ENCODE results near the gene LARP4B. TPM values are rescaled to one million over a fixed set of nuclear protein-coding genes. Genes with fewer than 3 reads are reported as not detected.

LARP4B gene
- total RNA-seq, 3 donors from 2014 or later: 97.5 to 155 (median 116) TPM

- Histone ChIP-seq H3K4me3 (no peak overlapping the region), H3K9me3 (no peaks in the 10 kb centered on the region), H3K4me1 (ENCODE audit: low read depth) (no peaks in the 10 kb centered on the region), H3K36me3 (ENCODE audit: low read depth) (no peaks in the 10 kb centered on the region)
- DNase-seq (no peak), ATAC-seq (no peak)
- intact Hi-C loops (cut with DNase I, micrococcal nuclease): no loop called here
- TF ChIP-seq CTCF (IDR thresholded peaks at IDR 0.05): no peak
These were observed 90.0 kb downstream of the LARP4B start for GRCh38 chr10:841535-841934.

- Histone ChIP-seq H3K4me3 (no peak overlapping the region), H3K36me3 (ENCODE audit: low read depth) (no peaks in the 10 kb centered on the region), H3K9me3 (no peaks in the 10 kb centered on the region), H3K4me1 (ENCODE audit: low read depth) (no peaks in the 10 kb centered on the region)
- ATAC-seq (no peak), DNase-seq (no peak)
- no peak for TF ChIP-seq CTCF (IDR thresholded peaks at IDR 0.05)
- intact Hi-C loops (cut with DNase I, micrococcal nuclease): no loop called here
These were observed 91.8 kb downstream of the LARP4B start for GRCh38 chr10:839550-840205.

GRCh38 chr10:836782-837181 lies 94.7 kb downstream of the LARP4B start:
- H3K36me3 ChIP-seq (ENCODE audit: low read depth): no peaks in the 10 kb centered on the region

GRCh38 chr10:834493-834892 lies 97.0 kb downstream of the LARP4B start:
- no peak for ATAC-seq
- Histone ChIP-seq H3K4me1 (ENCODE audit: low read depth) (no peaks in the 10 kb centered on the region), H3K36me3 (ENCODE audit: low read depth) (no peaks in the 10 kb centered on the region), H3K4me3 (no peak overlapping the region), H3K9me3 (no peaks in the 10 kb centered on the region)
- no peak for DNase-seq
- no peak for TF ChIP-seq CTCF (IDR thresholded peaks at IDR 0.05)
- intact Hi-C loops (cut with DNase I, micrococcal nuclease): no loop called here

More at GRCh38 chr10:836782-837181, 94.7 kb downstream of the LARP4B start:
- DNase-seq: no peak
- no peaks in the 10 kb centered on the region for H3K9me3 ChIP-seq
- no peak for ATAC-seq
- no peak for TF ChIP-seq CTCF (IDR thresholded peaks at IDR 0.05)
- no peak overlapping the region for H3K4me3 ChIP-seq
- H3K4me1 ChIP-seq (ENCODE audit: low read depth): no peaks in the 10 kb centered on the region
- intact Hi-C loops (cut with DNase I, micrococcal nuclease): no loop called here

- H3K4me1 ChIP-seq (ENCODE audit: low read depth): no peaks in the 10 kb centered on the region
- ATAC-seq: no peak
- DNase-seq: no peak
- intact Hi-C loops (cut with DNase I, micrococcal nuclease): no loop called here
- no peaks in the 10 kb centered on the region for H3K9me3 ChIP-seq
- no peak overlapping the region for H3K4me3 ChIP-seq
- H3K36me3 ChIP-seq (ENCODE audit: low read depth): peaks cover 7% of the 10 kb centered on the region
- TF ChIP-seq CTCF (IDR thresholded peaks at IDR 0.05): no peak
These were observed 102.3 kb downstream of the LARP4B start for GRCh38 chr10:829241-829640.

- TF ChIP-seq CTCF (IDR thresholded peaks at IDR 0.05): no peak
These were observed 103.3 kb downstream of the LARP4B start for GRCh38 chr10:828191-828590.

More at GRCh38 chr10:828191-828590, 103.3 kb downstream of the LARP4B start:
- no peak for ATAC-seq
- no peak overlapping the region for H3K4me3 ChIP-seq
- intact Hi-C loops (cut with DNase I, micrococcal nuclease): no loop called here
- no peaks in the 10 kb centered on the region for H3K9me3 ChIP-seq
- DNase-seq: no peak
- peaks cover 7% of the 10 kb centered on the region for H3K36me3 ChIP-seq (ENCODE audit: low read depth)
- H3K4me1 ChIP-seq (ENCODE audit: low read depth): no peaks in the 10 kb centered on the region
